ENCODE data around the gene ADGRB3.

DNA sequence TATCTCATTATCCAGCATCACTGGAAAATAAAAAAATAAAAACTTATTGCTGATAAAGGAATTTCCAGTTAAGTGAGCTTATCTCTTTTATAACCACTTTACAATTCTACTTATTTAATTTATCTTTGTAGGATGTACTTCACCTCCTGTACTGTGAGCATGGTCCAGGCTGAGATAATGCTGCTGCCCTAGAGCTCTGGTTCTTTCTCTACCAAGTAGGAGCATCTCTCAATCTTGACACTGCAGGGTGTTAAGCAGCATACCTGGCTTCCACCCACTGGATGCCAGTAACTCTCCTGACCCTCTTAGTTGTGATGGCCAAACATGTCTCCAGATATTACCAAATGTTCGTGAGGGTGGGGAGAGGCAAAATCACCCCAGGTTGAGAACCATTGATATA lies 454.5 kb downstream of the ADGRB3 start:
- TF ChIP-seq NFIC (IDR thresholded peaks at IDR 0.05) (no peak), EP300 (IDR thresholded peaks at IDR 0.05; ENCODE audit: borderline replicate concordance) (no peak), TAF1 (IDR thresholded peaks at IDR 0.05; ENCODE audit: low read depth) (no peak), EGR1 (IDR thresholded peaks at IDR 0.05) (no peak)
- TF ChIP-seq, protein P1, sequence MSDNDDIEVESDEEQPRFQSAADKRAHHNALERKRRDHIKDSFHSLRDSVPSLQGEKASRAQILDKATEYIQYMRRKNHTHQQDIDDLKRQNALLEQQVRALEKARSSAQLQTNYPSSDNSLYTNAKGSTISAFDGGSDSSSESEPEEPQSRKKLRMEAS (IDR thresholded peaks at IDR 0.05), result no peak

Measured in Ishikawa (cell line).